Breast epithelium (tissue), 4 donors: ENCODE data around the gene TEX19. TPM values are rescaled to one million over a fixed set of nuclear protein-coding genes. Genes with fewer than 3 reads are reported as not detected.
"Not testable (repeated sequence)": the region's sequence is repeated elsewhere in the genome, so short reads cannot be mapped to it uniquely, and the experiment has no call there.

Experiments
- DNase-seq, 2 donors: peaks; one replicate each; pipeline ENCODE4 v3.0.0-alpha.2; 2019; ENCODE audit warnings: low spot score in 2 of 2
- H3K27ac ChIP-seq, 2 donors: fragments of 200-600 bp; sonication (generic) in 1 of 2; one replicate each; pipeline ENCODE4 v1.5.1; 2016 to 2019; ENCODE audit warnings: mild to moderate bottlenecking in 1 of 2
- H3K27me3 ChIP-seq, 2 donors: fragments of 200-600 bp; sonication (generic) in 1 of 2; one replicate each; pipeline versions ENCODE4 v1.5.1 to v1.6.0; 2017 to 2019; ENCODE audit warnings: control low read depth in 1 of 2, mild to moderate bottlenecking in 1 of 2
- H3K36me3 ChIP-seq: fragments of 200-600 bp; one replicate; pipeline ENCODE4 v1.5.1; 2019
- H3K4me1 ChIP-seq, 2 donors: fragments of 200-600 bp; sonication (generic); one replicate each; pipeline ENCODE4 v1.5.1; 2016 to 2019; ENCODE audit warnings: control low read depth in 1 of 2
- H3K4me3 ChIP-seq, 3 donors: fragments of 200-600 bp; sonication (generic); 1 replicate in 2 of 3; 2 replicates in 1 of 3; pipeline ENCODE4 v1.5.1; 2016 to 2019; ENCODE audit warnings: mild to moderate bottlenecking in 3 of 3, moderate library complexity in 2 of 3
- H3K9me3 ChIP-seq, 2 donors: fragments of 200-600 bp; sonication (generic) in 1 of 2; one replicate each; pipeline ENCODE4 v1.5.1; 2016 to 2019; ENCODE audit warnings: control low read depth in 1 of 2
- POLR2A ChIP-seq: fragments of 450-650 bp; IDR thresholded peaks from one replicate; pipeline ENCODE4 v1.6.1; 2016; ENCODE audit warnings: antibody characterized with exemption, mild to moderate bottlenecking, moderate library complexity
- POLR2AphosphoS5 ChIP-seq, 3 donors: sonication (generic); formaldehyde crosslinking; IDR thresholded peaks; one replicate each; pipeline ENCODE4 v1.6.1; 2017; ENCODE audit warnings: antibody characterized with exemption in 3 of 3
- intact Hi-C: fragments of 100-400 bp; cut with DNase I; formaldehyde crosslinking; loops from one replicate; pipeline ENCODE4 v1.15.1; 2023; ENCODE audit warnings: low total_unique reads
- total RNA-seq, 3 donors: library from RNA; depleted of rRNA; stranded (reverse); fragments of >200 nt; gene quantifications; one replicate each; pipeline ENCODE4 v1.1.0, GENCODE V29; 2016
- TF ChIP-seq, protein P1 (sequence below), 3 donors: fragments of 450-650 bp; IDR thresholded peaks; one replicate each; pipeline ENCODE4 v1.5.1; 2016 to 2017; ENCODE audit warnings: antibody characterized with exemption in 3 of 3, mild to moderate bottlenecking in 3 of 3, moderate library complexity in 3 of 3

Gene TEX19
- total RNA-seq, 3 donors from 2014 or later: not detected

DNA sequence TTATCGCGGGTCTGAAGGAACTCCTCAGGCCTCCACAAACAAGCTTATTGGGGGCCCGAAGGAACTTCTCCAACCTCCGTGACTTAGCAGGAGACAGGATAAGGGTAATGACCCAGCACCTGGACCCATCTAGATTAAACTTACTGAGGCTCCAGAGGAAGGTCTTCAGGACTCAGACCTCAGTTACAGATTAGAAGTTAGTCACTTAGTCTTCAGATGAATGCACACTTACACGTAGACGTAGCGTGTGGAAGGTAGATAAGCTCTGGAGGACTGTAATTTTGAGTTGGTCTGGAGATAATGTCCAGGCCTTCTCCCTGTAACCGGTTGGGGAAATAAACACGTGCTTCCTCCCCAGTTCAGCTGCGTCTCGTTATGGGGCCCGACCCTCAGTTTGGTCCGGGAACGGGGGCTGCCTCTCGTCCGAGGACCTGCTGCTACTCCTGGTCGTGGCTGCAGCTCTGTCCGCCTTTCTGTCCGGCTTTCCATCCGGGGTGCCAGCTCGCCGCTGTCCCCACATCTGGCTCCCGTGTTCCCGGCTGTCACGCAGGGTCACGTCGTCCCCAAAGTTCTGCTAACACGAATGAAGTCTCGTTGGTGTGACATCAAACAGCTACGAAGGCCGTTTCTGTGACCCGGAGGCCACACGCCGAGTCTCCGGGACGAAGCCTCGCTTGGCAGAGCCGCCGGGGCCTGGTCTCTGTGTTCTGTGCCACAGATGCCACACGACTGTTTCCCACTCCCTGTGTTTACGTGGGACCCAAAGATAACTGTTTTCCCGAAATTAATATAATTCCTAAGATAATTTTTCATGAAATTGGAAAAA is 13.7 kb upstream of the TEX19 start:
- Histone ChIP-seq H3K4me3 (no peak overlapping the region), H3K4me1 (no peaks in the 10 kb centered on the region), H3K27me3 (no peaks in the 10 kb centered on the region), H3K9me3 (no peaks in the 10 kb centered on the region), H3K36me3 (no peaks in the 10 kb centered on the region), H3K27ac (no peak overlapping the region)
- no peak for DNase-seq
- intact Hi-C loops: no loop called here
- TF ChIP-seq POLR2A: no peak
- TF ChIP-seq, protein P1, sequence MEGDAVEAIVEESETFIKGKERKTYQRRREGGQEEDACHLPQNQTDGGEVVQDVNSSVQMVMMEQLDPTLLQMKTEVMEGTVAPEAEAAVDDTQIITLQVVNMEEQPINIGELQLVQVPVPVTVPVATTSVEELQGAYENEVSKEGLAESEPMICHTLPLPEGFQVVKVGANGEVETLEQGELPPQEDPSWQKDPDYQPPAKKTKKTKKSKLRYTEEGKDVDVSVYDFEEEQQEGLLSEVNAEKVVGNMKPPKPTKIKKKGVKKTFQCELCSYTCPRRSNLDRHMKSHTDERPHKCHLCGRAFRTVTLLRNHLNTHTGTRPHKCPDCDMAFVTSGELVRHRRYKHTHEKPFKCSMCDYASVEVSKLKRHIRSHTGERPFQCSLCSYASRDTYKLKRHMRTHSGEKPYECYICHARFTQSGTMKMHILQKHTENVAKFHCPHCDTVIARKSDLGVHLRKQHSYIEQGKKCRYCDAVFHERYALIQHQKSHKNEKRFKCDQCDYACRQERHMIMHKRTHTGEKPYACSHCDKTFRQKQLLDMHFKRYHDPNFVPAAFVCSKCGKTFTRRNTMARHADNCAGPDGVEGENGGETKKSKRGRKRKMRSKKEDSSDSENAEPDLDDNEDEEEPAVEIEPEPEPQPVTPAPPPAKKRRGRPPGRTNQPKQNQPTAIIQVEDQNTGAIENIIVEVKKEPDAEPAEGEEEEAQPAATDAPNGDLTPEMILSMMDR (IDR thresholded peaks at IDR 0.05): no peak
- no peak for TF ChIP-seq POLR2AphosphoS5 (IDR thresholded peaks at IDR 0.05)

DNA sequence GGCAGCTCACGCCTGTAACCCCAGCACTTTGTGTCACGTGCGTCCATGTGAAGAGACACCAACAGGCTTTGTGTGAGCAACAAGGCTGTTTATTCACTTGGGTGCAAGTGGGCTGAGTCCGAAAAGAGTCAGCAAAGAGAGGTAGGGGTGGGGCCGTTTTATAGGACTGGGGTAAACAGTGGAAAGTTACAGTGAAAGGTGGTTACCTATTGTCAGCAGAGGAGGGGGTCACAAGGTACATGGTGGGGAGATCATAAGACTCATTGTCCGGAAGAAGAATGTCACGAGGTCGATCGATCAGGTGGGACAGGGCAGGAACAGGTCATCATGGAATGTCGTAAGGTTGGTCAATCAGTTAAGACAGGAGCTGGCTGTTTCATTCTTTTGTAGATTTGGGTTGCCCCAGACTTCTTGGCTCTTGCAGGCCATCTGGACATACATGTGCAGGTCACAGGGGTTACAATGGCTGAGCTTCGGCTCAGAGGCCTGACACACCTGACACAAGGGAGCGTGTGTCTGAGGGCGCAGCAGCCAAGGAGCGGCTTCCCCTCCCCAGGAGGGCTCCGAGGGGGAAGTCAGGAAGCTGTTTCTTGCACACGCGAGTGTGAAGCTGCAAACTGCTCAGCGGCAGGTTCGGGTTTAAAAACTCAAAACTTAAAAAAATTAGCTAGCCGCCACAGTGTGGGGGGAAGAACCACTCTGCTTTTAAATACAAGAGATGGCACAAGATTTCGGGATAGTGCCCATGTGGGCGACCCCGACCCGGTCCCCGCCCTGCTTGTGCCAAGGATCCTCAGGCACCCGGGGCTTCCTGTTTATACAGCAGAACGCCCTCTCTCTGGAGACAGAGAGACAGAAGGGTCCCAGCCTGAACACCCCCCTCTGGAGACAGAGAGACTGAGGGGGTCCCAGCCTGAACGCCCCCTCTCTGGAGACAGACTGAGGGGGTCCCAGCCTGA is 12.4 kb upstream of the TEX19 start:
- intact Hi-C loops: no loop called here
- Histone ChIP-seq H3K4me3 (no peak overlapping the region), H3K27me3 (no peaks in the 10 kb centered on the region), H3K27ac (no peak overlapping the region), H3K4me1 (no peaks in the 10 kb centered on the region), H3K9me3 (no peaks in the 10 kb centered on the region), H3K36me3 (no peaks in the 10 kb centered on the region)
- TF ChIP-seq POLR2A: no peak
- TF ChIP-seq POLR2AphosphoS5 (IDR thresholded peaks at IDR 0.05): no peak
- TF ChIP-seq, protein P1 (IDR thresholded peaks at IDR 0.05): no peak
- no peak for DNase-seq

DNA sequence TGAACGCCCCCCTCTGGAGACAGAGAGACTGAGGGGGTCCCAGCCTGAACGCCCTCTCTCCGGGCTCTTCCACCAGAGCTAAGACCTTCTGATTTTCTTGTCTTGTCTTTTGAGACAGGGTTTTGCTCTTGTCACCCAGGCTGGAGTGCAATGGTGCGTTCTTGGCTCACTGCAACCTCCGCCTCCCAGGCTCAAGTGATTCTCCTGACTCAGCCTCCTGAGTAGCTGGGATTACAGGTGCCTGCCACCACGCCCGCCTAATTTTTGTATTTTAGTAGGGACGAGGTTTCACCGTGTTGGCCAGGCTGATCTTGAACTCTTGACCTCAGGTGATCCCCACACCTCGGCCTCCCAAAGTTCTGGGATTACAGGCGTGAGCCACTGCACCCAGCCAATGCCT is 11.1 kb upstream of the TEX19 start:
- H3K9me3 ChIP-seq, intact Hi-C loops, H3K27ac ChIP-seq, H3K27me3 ChIP-seq, H3K4me3 ChIP-seq, H3K36me3 ChIP-seq, DNase-seq, H3K4me1 ChIP-seq: not testable (repeated sequence)

DNA sequence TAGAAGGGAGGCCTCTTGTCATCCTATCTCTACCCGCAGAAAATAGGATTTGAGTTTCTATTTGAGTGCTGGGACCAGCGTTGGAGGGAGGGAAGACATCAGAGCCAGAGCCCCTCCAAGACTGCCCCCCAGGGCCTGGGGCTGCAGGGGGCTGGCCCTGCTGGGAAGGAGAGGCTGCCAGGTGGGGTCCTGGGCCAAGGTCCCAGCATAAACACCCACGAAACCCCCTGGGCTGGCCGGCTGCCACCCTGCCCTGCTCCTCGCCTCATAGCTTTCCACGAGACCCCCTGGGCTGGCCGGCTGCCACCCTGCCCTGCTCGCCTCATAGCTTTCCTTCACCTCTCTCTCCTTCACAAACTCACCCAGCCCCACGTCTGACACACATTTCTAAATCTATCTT is 10.6 kb upstream of the TEX19 start:
- H3K4me3 ChIP-seq: no peak overlapping the region
- no peaks in the 10 kb centered on the region for H3K9me3 ChIP-seq
- intact Hi-C loops: no loop called here
- no peaks in the 10 kb centered on the region for H3K36me3 ChIP-seq
- peaks cover 0 to 4% of the 10 kb centered on the region in 2 donors for H3K4me1 ChIP-seq
- peak overlapping the region in 1 of 2 donors; percentile 48 for H3K27ac ChIP-seq
- no peak for DNase-seq
- no peak for TF ChIP-seq POLR2A
- TF ChIP-seq, protein P1 (IDR thresholded peaks at IDR 0.05): no peak
- TF ChIP-seq POLR2AphosphoS5 (IDR thresholded peaks at IDR 0.05): no peak
- H3K27me3 ChIP-seq: no peaks in the 10 kb centered on the region

DNA sequence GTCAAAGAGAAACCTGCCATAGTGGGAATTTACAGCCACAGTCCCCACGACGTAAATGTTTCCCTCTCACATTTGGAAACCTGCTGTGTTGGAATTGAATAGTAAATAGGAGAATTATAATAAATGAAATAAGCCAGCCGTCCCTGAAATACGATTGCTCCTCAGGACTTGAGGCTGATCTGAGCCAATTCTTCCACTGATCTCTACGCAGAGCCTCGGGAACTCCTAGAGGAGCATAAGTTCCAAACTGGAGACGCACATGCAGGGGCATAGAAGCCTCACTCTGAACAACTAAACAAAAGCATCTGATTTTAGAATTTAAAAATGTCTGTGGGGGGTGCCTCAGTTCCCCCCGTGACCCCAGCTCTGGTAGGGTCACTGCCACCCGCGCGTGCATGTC is 10.2 kb upstream of the TEX19 start:
- Histone ChIP-seq H3K27me3 (no peaks in the 10 kb centered on the region), H3K9me3 (no peaks in the 10 kb centered on the region), H3K4me1 (peaks cover 0 to 4% of the 10 kb centered on the region in 2 donors), H3K4me3 (peak overlapping the region in 1 of 3 donors; percentile 34), H3K27ac (peak overlapping the region in 1 of 2 donors; percentile 62), H3K36me3 (no peaks in the 10 kb centered on the region)
- no peak for DNase-seq
- intact Hi-C loops: no loop called here
- TF ChIP-seq POLR2A (no peak), POLR2AphosphoS5 (IDR thresholded peaks at IDR 0.05) (no peak)
